Caco-2 (cell line): ENCODE results near the gene SLC37A1. TPM values are rescaled to one million over a fixed set of nuclear protein-coding genes. Genes with fewer than 3 reads are reported as not detected.

ENCODE experiments used
- BruUV-seq: library from RNA; stranded (reverse); fragments of 400-500 nt; replicated peaks from 2 replicates; lab custom pipeline; 2021; lab: Mats Ljungman, UMichigan
- CTCF ChIA-PET: fragments of 300-600 bp; sonication (Branson Sonifier 250); formaldehyde crosslinking; loops from one replicate; lab custom pipeline; 2022; ENCODE audit warnings: antibody characterized with exemption; lab: Charles Lee
- POLR2A ChIA-PET: fragments of 300-600 bp; sonication (Branson Sonifier 250); formaldehyde crosslinking; loops from one replicate; lab custom pipeline; 2022; ENCODE audit warnings: antibody characterized with exemption; lab: Charles Lee
- DNase-seq, 2 experiments: peaks; one replicate each; pipeline versions ENCODE4 v3.0.0 to v3.0.0-alpha.2; 2020 to 2022
- H3K27me3 ChIP-seq: replicated peaks from 2 replicates; pipeline ENCODE4 v1.6.0; 2011; ENCODE audit warnings: low read length; ENCODE audit not compliant: control insufficient read depth, insufficient read depth
- H3K36me3 ChIP-seq: 2 replicates; pipeline ENCODE4 v1.5.1; 2011; ENCODE audit warnings: low read length; ENCODE audit not compliant: control insufficient read depth, insufficient read depth
- H3K4me1 ChIP-seq: fragments of 250-450 bp; sonication (Bioruptor Pico); 2 replicates; pipeline ENCODE4 v1.5.1; 2020; ENCODE audit warnings: mild to moderate bottlenecking
- H3K4me3 ChIP-seq: 2 replicates; pipeline ENCODE4 v1.5.1; 2011; ENCODE audit warnings: low read depth, mild to moderate bottlenecking, control low read depth, low read length
- H3K9me3 ChIP-seq: fragments of 250-450 bp; sonication (Bioruptor Pico); 2 replicates; pipeline ENCODE4 v1.5.1; 2020; ENCODE audit warnings: mild to moderate bottlenecking, moderate library complexity
- H3K27ac Mint-ChIP-seq: one replicate; pipeline ENCODE4 v1.8.0; 2022; ENCODE audit warnings: mixed read lengths; ENCODE audit not compliant: unreplicated experiment
- H3K27me3 Mint-ChIP-seq: one replicate; pipeline ENCODE4 v1.8.0; 2022; ENCODE audit warnings: mixed read lengths; ENCODE audit not compliant: insufficient read depth, unreplicated experiment
- H3K36me3 Mint-ChIP-seq: one replicate; pipeline ENCODE4 v1.8.0; 2022; ENCODE audit warnings: mild to moderate bottlenecking, mixed read lengths; ENCODE audit not compliant: insufficient read depth, unreplicated experiment
- H3K4me1 Mint-ChIP-seq: one replicate; pipeline ENCODE4 v1.8.0; 2022; ENCODE audit warnings: low read depth, mixed read lengths; ENCODE audit not compliant: unreplicated experiment
- H3K4me3 Mint-ChIP-seq: one replicate; pipeline ENCODE4 v1.8.0; 2022; ENCODE audit warnings: mild to moderate bottlenecking, moderate library complexity, mixed read lengths; ENCODE audit not compliant: unreplicated experiment
- H3K9me3 Mint-ChIP-seq: one replicate; pipeline ENCODE4 v1.8.0; 2022; ENCODE audit warnings: mixed read lengths; ENCODE audit not compliant: unreplicated experiment
- intact Hi-C: fragments of 100-400 bp; cut with micrococcal nuclease; formaldehyde crosslinking; loops from one replicate; pipeline ENCODE4 v1.10.0; 2022; ENCODE audit not compliant: unreplicated experiment
- total RNA-seq: library from RNA; stranded (reverse); gene quantifications from 2 replicates; pipeline ENCODE4 v1.2.3, GENCODE V29; 2022
- TF ChIP-seq, protein P1 (sequence below), 2 experiments: fragments of 200-600 bp in 1 of 2; IDR thresholded peaks; 1 replicate in 1 of 2; 2 replicates in 1 of 2; pipeline versions ENCODE4 v1.5.1 to v1.8.0; 2011 to 2022; ENCODE audit warnings: antibody characterized with exemption in 1 of 2, control low read depth in 1 of 2, inconsistent platforms in 1 of 2, low read depth in 1 of 2, low read length in 1 of 2, mild to moderate bottlenecking in 1 of 2, moderate library complexity in 1 of 2; ENCODE audit not compliant: insufficient read depth in 1 of 2, severe bottlenecking in 1 of 2, unreplicated experiment in 1 of 2

SLC37A1 gene
- total RNA-seq, 1 experiment from 2014 or later, result 9.8 TPM

DNA sequence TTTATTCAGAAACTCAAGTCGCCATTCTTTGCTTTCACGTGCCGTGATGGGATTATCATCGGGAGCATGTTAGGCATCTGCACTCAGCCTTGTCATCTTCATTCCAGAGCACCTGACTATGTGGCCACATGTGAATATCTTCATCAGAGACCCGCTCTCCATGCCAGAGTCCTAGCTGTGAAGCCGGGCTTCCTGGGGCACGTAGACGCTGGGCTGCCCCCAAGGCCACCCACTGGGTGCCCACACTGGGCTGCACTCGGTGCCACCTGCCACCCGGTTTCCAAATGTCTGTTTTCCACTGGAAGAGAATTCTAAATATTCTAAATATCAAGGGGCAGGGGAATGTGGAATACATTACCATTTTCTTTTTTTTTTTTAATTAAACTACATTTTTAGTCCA is 43.8 kb downstream of the SLC37A1 start:
- TF ChIP-seq, protein P1, sequence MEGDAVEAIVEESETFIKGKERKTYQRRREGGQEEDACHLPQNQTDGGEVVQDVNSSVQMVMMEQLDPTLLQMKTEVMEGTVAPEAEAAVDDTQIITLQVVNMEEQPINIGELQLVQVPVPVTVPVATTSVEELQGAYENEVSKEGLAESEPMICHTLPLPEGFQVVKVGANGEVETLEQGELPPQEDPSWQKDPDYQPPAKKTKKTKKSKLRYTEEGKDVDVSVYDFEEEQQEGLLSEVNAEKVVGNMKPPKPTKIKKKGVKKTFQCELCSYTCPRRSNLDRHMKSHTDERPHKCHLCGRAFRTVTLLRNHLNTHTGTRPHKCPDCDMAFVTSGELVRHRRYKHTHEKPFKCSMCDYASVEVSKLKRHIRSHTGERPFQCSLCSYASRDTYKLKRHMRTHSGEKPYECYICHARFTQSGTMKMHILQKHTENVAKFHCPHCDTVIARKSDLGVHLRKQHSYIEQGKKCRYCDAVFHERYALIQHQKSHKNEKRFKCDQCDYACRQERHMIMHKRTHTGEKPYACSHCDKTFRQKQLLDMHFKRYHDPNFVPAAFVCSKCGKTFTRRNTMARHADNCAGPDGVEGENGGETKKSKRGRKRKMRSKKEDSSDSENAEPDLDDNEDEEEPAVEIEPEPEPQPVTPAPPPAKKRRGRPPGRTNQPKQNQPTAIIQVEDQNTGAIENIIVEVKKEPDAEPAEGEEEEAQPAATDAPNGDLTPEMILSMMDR (IDR thresholded peaks at IDR 0.05; ENCODE audit: insufficient read depth in 1 of 2, low read depth in 1 of 2, low read length in 1 of 2, severe bottlenecking in 1 of 2, unreplicated experiment in 1 of 2), result no peak
- peaks cover 10% of the 10 kb centered on the region for H3K36me3 Mint-ChIP-seq
- DNase-seq, result peak in 1 of 2 experiments; percentile 10
- H3K9me3 ChIP-seq, result no peaks in the 10 kb centered on the region
- CTCF ChIA-PET, result no interaction called here
- intact Hi-C loops, result no loop called here
- H3K27me3 Mint-ChIP-seq, result no peaks in the 10 kb centered on the region
- H3K4me1 ChIP-seq, result no peaks in the 10 kb centered on the region
- no peak overlapping the region for H3K4me3 Mint-ChIP-seq
- no peaks in the 10 kb centered on the region for H3K9me3 Mint-ChIP-seq
- no peak overlapping the region for H3K27ac Mint-ChIP-seq
- H3K4me3 ChIP-seq, result no peak overlapping the region
- POLR2A ChIA-PET, result no interaction called here
- H3K4me1 Mint-ChIP-seq, result no peaks in the 10 kb centered on the region
- no TSS peak for BruUV-seq
- no peaks in the 10 kb centered on the region for H3K36me3 ChIP-seq
- no peaks in the 10 kb centered on the region for H3K27me3 ChIP-seq

DNA sequence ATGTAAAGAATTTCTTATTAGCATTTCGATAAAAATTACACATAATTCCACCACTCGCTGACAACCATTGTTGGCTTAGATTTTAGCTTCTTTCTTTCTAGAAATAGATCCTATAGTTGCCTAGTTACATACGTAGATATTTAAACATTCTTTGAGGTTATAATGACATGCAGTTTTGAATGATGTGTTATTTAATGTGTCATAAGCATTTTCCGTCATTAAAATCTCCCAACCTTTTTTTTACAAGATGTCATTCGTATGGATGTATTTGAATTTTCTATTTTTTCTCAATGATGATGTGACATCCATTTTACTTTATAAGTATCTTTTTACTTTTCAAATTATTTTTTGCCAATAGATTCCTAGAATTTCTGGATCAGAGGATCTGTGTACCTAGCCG is 44.7 kb downstream of the SLC37A1 start:
- Mint-ChIP-seq H3K27me3 (no peaks in the 10 kb centered on the region), H3K27ac (no peak overlapping the region), H3K4me1 (no peaks in the 10 kb centered on the region), H3K4me3 (no peak overlapping the region), H3K36me3 (peaks cover 10% of the 10 kb centered on the region), H3K9me3 (no peaks in the 10 kb centered on the region)
- Histone ChIP-seq H3K9me3 (no peaks in the 10 kb centered on the region), H3K36me3 (no peaks in the 10 kb centered on the region), H3K4me3 (no peak overlapping the region), H3K4me1 (no peaks in the 10 kb centered on the region), H3K27me3 (no peaks in the 10 kb centered on the region)
- BruUV-seq, result no TSS peak
- intact Hi-C loops, result no loop called here
- ChIA-PET POLR2A (no interaction called here), CTCF (no interaction called here)
- DNase-seq, result no peak
- TF ChIP-seq, protein P1 (IDR thresholded peaks at IDR 0.05; ENCODE audit: insufficient read depth in 1 of 2, low read depth in 1 of 2, low read length in 1 of 2, severe bottlenecking in 1 of 2, unreplicated experiment in 1 of 2), result no peak

DNA sequence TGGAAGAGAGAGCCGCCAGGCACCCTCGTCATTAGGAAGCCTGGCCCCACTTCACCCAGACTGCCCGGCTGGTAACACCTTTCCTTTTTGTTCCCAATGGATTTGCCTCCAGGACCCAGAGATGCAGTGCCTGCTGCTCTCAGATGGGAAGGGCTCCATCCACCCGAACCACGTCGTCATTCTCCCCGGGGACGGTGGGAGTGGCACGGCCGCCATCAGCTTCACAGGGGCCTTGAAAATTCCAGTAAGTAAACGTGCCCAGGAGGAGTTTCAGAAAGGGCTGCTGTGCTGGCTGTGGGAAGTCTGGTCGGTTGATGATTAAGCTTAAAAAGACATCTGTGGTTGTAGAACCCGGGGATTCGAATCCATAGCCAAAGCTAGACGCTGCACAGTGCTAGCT is 45.2 kb downstream of the SLC37A1 start:
- Mint-ChIP-seq H3K36me3 (peaks cover 10% of the 10 kb centered on the region), H3K27ac (no peak overlapping the region)
- CTCF ChIA-PET, result no interaction called here

More for the DNA sequence above, 45.2 kb downstream of the SLC37A1 start:
- no peaks in the 10 kb centered on the region for H3K4me1 ChIP-seq
- no peaks in the 10 kb centered on the region for H3K27me3 Mint-ChIP-seq
- TF ChIP-seq, protein P1 (IDR thresholded peaks at IDR 0.05; ENCODE audit: insufficient read depth in 1 of 2, low read depth in 1 of 2, low read length in 1 of 2, severe bottlenecking in 1 of 2, unreplicated experiment in 1 of 2), result no peak
- no peaks in the 10 kb centered on the region for H3K4me1 Mint-ChIP-seq
- H3K9me3 ChIP-seq, result no peaks in the 10 kb centered on the region
- no peak overlapping the region for H3K4me3 ChIP-seq
- no peak overlapping the region for H3K4me3 Mint-ChIP-seq
- no peaks in the 10 kb centered on the region for H3K36me3 ChIP-seq
- intact Hi-C loops, result no loop called here
- no TSS peak for BruUV-seq
- POLR2A ChIA-PET, result no interaction called here
- peak in 1 of 2 experiments; percentile 12 for DNase-seq
- no peaks in the 10 kb centered on the region for H3K9me3 Mint-ChIP-seq
- no peaks in the 10 kb centered on the region for H3K27me3 ChIP-seq
